Measurements from ENCODE around the gene BRD1.

The BRD1 gene

DNA sequence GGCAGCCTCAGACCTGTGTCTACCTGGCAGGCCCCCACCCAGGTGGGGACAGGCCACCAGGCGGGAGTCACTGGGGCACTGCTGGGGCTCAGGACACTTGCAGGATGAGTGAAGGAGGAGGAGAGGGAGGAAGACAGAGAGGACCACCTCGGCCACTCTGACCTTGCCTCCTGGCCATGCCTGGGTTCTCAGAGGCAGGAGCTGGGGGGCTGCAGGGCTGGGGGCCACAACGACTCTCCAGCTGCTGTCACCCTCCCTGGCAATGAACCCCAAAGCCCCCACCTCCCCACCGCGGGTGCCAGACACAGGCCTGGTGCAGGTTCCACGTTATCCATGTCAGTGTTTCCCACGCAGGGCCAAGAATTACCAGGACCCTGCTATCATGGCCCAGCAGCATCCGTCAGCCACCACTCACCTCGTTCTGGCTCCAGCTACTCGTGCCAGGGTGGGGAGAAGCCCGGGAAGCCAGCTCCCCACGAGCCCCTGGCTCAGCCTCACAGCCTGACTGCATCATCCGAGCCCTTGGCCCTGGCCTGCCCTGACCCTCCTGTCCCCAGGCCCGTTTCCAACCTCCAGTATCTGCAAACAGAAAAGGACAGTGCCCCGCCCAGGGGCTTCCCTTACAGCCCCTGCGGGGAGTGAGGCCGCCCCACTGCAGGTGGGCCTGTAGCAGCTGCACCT is 62.4 kb downstream of the BRD1 start:
- Histone ChIP-seq H3K4me1 (ENCODE audit: control insufficient read depth, low read length) (peaks cover 5% of the 10 kb centered on the region), H3K4me3 (ENCODE audit: low read length) (no peak overlapping the region), H3K4me2 (ENCODE audit: low read length) (no peak overlapping the region)

GRCh38 chr22:49764127-49764581 is 63.5 kb downstream of the BRD1 start:
- Histone ChIP-seq H3K9me3 (ENCODE audit: control insufficient read depth, insufficient read depth, low read length) (no peaks in the 10 kb centered on the region), H3K4me1 (ENCODE audit: control insufficient read depth, low read length) (peaks cover 5% of the 10 kb centered on the region), H3F3A (ENCODE audit: control insufficient read depth, insufficient read depth) (no peaks in the 10 kb centered on the region), H3K4me3 (ENCODE audit: low read length) (no peak overlapping the region), H3K36me3 (ENCODE audit: control insufficient read depth, low read length) (no peaks in the 10 kb centered on the region), H3K79me2 (ENCODE audit: control insufficient read depth, low read length) (no peaks in the 10 kb centered on the region), H3K9me2 (replicated peaks; ENCODE audit: control insufficient read depth, low read length) (no peaks in the 10 kb centered on the region), H3K27me3 (ENCODE audit: control insufficient read depth, low read length) (no peaks in the 10 kb centered on the region), H4K20me1 (ENCODE audit: control insufficient read depth, insufficient read depth, low read depth, low read length) (no peaks in the 10 kb centered on the region), H3K4me2 (ENCODE audit: low read length) (no peak overlapping the region), H3K27ac (ENCODE audit: low read depth, low read length) (no peak overlapping the region)
- TF ChIP-seq CTCF (IDR thresholded peaks at IDR 0.05; ENCODE audit: low read depth, low read length, poor library complexity, severe bottlenecking) = no peak

More for the DNA sequence above, 62.4 kb downstream of the BRD1 start:
- Histone ChIP-seq H3K9me2 (replicated peaks; ENCODE audit: control insufficient read depth, low read length) (no peaks in the 10 kb centered on the region), H3K27ac (ENCODE audit: low read depth, low read length) (no peak overlapping the region), H3F3A (ENCODE audit: control insufficient read depth, insufficient read depth) (no peaks in the 10 kb centered on the region), H3K9me3 (ENCODE audit: control insufficient read depth, insufficient read depth, low read length) (no peaks in the 10 kb centered on the region), H3K79me2 (ENCODE audit: control insufficient read depth, low read length) (no peaks in the 10 kb centered on the region), H3K27me3 (ENCODE audit: control insufficient read depth, low read length) (no peaks in the 10 kb centered on the region), H3K36me3 (ENCODE audit: control insufficient read depth, low read length) (no peaks in the 10 kb centered on the region), H4K20me1 (ENCODE audit: control insufficient read depth, insufficient read depth, low read depth, low read length) (no peaks in the 10 kb centered on the region)
- TF ChIP-seq CTCF (IDR thresholded peaks at IDR 0.05; ENCODE audit: low read depth, low read length, poor library complexity, severe bottlenecking) = no peak
- TF ChIP-seq EZH2phosphoT487 (IDR thresholded peaks at IDR 0.05; ENCODE audit: borderline replicate concordance, low read length) = no peak

GRCh38 chr22:49763696-49764095 is 64.0 kb downstream of the BRD1 start:
- Histone ChIP-seq H3K4me2 (ENCODE audit: low read length) (no peak overlapping the region), H4K20me1 (ENCODE audit: control insufficient read depth, insufficient read depth, low read depth, low read length) (no peaks in the 10 kb centered on the region), H3K36me3 (ENCODE audit: control insufficient read depth, low read length) (no peaks in the 10 kb centered on the region), H3K9me2 (replicated peaks; ENCODE audit: control insufficient read depth, low read length) (no peaks in the 10 kb centered on the region), H3K9me3 (ENCODE audit: control insufficient read depth, insufficient read depth, low read length) (no peaks in the 10 kb centered on the region), H3K4me1 (ENCODE audit: control insufficient read depth, low read length) (peaks cover 5% of the 10 kb centered on the region), H3K79me2 (ENCODE audit: control insufficient read depth, low read length) (no peaks in the 10 kb centered on the region), H3K27ac (ENCODE audit: low read depth, low read length) (no peak overlapping the region), H3F3A (ENCODE audit: control insufficient read depth, insufficient read depth) (no peaks in the 10 kb centered on the region), H3K4me3 (ENCODE audit: low read length) (no peak overlapping the region), H3K27me3 (ENCODE audit: control insufficient read depth, low read length) (no peaks in the 10 kb centered on the region)
- TF ChIP-seq EZH2phosphoT487 (IDR thresholded peaks at IDR 0.05; ENCODE audit: borderline replicate concordance, low read length) (no peak), CTCF (IDR thresholded peaks at IDR 0.05; ENCODE audit: low read depth, low read length, poor library complexity, severe bottlenecking) (no peak)

Data from DOHH2 (cell line).